NCI-H82 (cell line): ENCODE results near the gene CIAO2B.
A peak's percentile ranks its signal among the peaks of the same experiment; 100 is the strongest.
"Not testable (repeated sequence)": the region's sequence is repeated elsewhere in the genome, so short reads cannot be mapped to it uniquely, and the experiment has no call there.

Experiments
- DNase-seq: peaks from one replicate; lab custom pipeline; 2025; lab: John Stamatoyannopoulos, UW

The CIAO2B gene

GRCh38 chr16:66955363-66956153 lies 21.4 kb upstream of the CIAO2B start:
- DNase-seq, result not testable (repeated sequence)

GRCh38 chr16:66954097-66954659 lies 20.0 kb upstream of the CIAO2B start:
- DNase-seq, result peak; percentile 86

GRCh38 chr16:66953462-66954096 lies 19.4 kb upstream of the CIAO2B start:
- DNase-seq, result no peak

- peak; percentile 94 for DNase-seq
Observed at GRCh38 chr16:66952430-66953110, 18.4 kb upstream of the CIAO2B start.

GRCh38 chr16:66950971-66951790 lies 17.0 kb upstream of the CIAO2B start:
- DNase-seq, result peak; percentile 71

GRCh38 chr16:66950437-66950836 lies 16.2 kb upstream of the CIAO2B start:
- DNase-seq, result no peak

- DNase-seq, result no peak
Observed at GRCh38 chr16:66949472-66949871, 15.3 kb upstream of the CIAO2B start.

- DNase-seq, result no peak
Observed at GRCh38 chr16:66948837-66949225, 14.6 kb upstream of the CIAO2B start.

GRCh38 chr16:66948134-66948836 lies 14.1 kb upstream of the CIAO2B start:
- no peak for DNase-seq

GRCh38 chr16:66947302-66948065 lies 13.3 kb upstream of the CIAO2B start:
- peak; percentile 88 for DNase-seq

- no peak for DNase-seq
Observed at GRCh38 chr16:66946974-66947301, 12.7 kb upstream of the CIAO2B start.

- DNase-seq, result no peak
Observed at GRCh38 chr16:66946541-66946940, 12.3 kb upstream of the CIAO2B start.

- no peak for DNase-seq
Observed at GRCh38 chr16:66945939-66946338, 11.7 kb upstream of the CIAO2B start.

- DNase-seq, result not testable (repeated sequence)
Observed at GRCh38 chr16:66944971-66945370, 10.8 kb upstream of the CIAO2B start.

- DNase-seq, result no peak
Observed at GRCh38 chr16:66944054-66944441, 9.8 kb upstream of the CIAO2B start.

- DNase-seq, result no peak
Observed at GRCh38 chr16:66943426-66944053, 9.3 kb upstream of the CIAO2B start.

- DNase-seq, result no peak
Observed at GRCh38 chr16:66942981-66943380, 8.8 kb upstream of the CIAO2B start.

- no peak for DNase-seq
Observed at GRCh38 chr16:66940236-66940635, 6.0 kb upstream of the CIAO2B start.

- DNase-seq, result no peak
Observed at GRCh38 chr16:66939366-66939765, 5.2 kb upstream of the CIAO2B start.

- DNase-seq, result no peak
Observed at GRCh38 chr16:66937725-66938337, 3.6 kb upstream of the CIAO2B start.
